Ramos (cell line): ENCODE measurements around the gene PFDN1.
"Not testable (repeated sequence)": the region's sequence is repeated elsewhere in the genome, so short reads cannot be mapped to it uniquely, and the experiment has no call there.

ENCODE experiments used
- in situ Hi-C: fragments of 300-500 bp; cut with MboI; formaldehyde crosslinking; loops from one replicate; pipeline ENCODE4 v1.14.3; 2022; ENCODE audit warnings: low sequenced_read_pairs; ENCODE audit not compliant: unreplicated experiment

The PFDN1 gene

GRCh38 chr5:140220698-140221064, 82.2 kb downstream of the PFDN1 start:
- in situ Hi-C loops: no loop called here

- in situ Hi-C loops: no loop called here
Measured at GRCh38 chr5:140220032-140220697, 82.7 kb downstream of the PFDN1 start.

GRCh38 chr5:140219068-140219991, 83.6 kb downstream of the PFDN1 start:
- in situ Hi-C loops: no loop called here

GRCh38 chr5:140217299-140218026, 85.4 kb downstream of the PFDN1 start:
- in situ Hi-C loops: no loop called here

- in situ Hi-C loops: no loop called here
Measured at GRCh38 chr5:140216478-140217074, 86.3 kb downstream of the PFDN1 start.

GRCh38 chr5:140215276-140215675, 87.6 kb downstream of the PFDN1 start:
- in situ Hi-C loops: no loop called here

GRCh38 chr5:140214831-140215230, 88.1 kb downstream of the PFDN1 start:
- in situ Hi-C loops: no loop called here

- in situ Hi-C loops: no loop called here
Measured at GRCh38 chr5:140213370-140213983, 89.4 kb downstream of the PFDN1 start.

- in situ Hi-C loops: no loop called here
Measured at GRCh38 chr5:140208065-140208464, 94.8 kb downstream of the PFDN1 start.

- in situ Hi-C loops: no loop called here
Measured at GRCh38 chr5:140207250-140207964, 95.5 kb downstream of the PFDN1 start.

GRCh38 chr5:140205952-140206351, 96.9 kb downstream of the PFDN1 start:
- in situ Hi-C loops: no loop called here

- in situ Hi-C loops: no loop called here
Measured at GRCh38 chr5:140205216-140205615, 97.7 kb downstream of the PFDN1 start.

- in situ Hi-C loops: no loop called here
Measured at GRCh38 chr5:140202610-140203009, 100.3 kb downstream of the PFDN1 start.

- in situ Hi-C loops: no loop called here
Measured at GRCh38 chr5:140202078-140202477, 100.8 kb downstream of the PFDN1 start.

GRCh38 chr5:140198915-140199314, 104.0 kb downstream of the PFDN1 start:
- in situ Hi-C loops: not testable (repeated sequence)

- in situ Hi-C loops: no loop called here
Measured at GRCh38 chr5:140197023-140197422, 105.9 kb downstream of the PFDN1 start.

- in situ Hi-C loops: no loop called here
Measured at GRCh38 chr5:140196115-140196814, 106.6 kb downstream of the PFDN1 start.
